Measurements from ENCODE around the gene MLXIPL.

MLXIPL gene

DNA sequence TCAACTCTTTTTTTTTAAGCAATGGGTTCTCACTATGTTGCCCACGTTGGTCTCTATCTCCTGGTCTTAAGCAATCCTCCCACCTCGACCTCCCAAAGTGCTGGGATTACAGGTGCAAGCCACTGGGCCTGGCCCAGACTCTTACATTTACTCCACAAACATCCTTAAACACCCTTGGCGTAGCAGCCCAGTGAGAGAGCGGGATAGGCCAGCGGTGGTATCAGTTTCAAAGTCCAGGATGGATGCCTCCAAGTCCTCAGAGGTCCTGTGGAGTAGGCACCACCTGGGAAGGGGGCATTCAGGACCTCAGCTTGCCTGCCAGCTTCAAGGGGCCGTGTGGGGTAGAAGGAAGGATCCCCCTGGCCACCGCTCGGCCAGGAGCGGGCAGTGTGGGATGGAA lies 25.3 kb upstream of the MLXIPL start:
- no peak for DNase-seq (ENCODE audit: low read depth)
- TF ChIP-seq, protein P1, sequence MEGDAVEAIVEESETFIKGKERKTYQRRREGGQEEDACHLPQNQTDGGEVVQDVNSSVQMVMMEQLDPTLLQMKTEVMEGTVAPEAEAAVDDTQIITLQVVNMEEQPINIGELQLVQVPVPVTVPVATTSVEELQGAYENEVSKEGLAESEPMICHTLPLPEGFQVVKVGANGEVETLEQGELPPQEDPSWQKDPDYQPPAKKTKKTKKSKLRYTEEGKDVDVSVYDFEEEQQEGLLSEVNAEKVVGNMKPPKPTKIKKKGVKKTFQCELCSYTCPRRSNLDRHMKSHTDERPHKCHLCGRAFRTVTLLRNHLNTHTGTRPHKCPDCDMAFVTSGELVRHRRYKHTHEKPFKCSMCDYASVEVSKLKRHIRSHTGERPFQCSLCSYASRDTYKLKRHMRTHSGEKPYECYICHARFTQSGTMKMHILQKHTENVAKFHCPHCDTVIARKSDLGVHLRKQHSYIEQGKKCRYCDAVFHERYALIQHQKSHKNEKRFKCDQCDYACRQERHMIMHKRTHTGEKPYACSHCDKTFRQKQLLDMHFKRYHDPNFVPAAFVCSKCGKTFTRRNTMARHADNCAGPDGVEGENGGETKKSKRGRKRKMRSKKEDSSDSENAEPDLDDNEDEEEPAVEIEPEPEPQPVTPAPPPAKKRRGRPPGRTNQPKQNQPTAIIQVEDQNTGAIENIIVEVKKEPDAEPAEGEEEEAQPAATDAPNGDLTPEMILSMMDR (conservative IDR thresholded peaks at IDR 0.05; ENCODE audit: low read depth, low read length) = no peak
- no peak overlapping the region for H3K4me3 ChIP-seq (ENCODE audit: low read length)

DNA sequence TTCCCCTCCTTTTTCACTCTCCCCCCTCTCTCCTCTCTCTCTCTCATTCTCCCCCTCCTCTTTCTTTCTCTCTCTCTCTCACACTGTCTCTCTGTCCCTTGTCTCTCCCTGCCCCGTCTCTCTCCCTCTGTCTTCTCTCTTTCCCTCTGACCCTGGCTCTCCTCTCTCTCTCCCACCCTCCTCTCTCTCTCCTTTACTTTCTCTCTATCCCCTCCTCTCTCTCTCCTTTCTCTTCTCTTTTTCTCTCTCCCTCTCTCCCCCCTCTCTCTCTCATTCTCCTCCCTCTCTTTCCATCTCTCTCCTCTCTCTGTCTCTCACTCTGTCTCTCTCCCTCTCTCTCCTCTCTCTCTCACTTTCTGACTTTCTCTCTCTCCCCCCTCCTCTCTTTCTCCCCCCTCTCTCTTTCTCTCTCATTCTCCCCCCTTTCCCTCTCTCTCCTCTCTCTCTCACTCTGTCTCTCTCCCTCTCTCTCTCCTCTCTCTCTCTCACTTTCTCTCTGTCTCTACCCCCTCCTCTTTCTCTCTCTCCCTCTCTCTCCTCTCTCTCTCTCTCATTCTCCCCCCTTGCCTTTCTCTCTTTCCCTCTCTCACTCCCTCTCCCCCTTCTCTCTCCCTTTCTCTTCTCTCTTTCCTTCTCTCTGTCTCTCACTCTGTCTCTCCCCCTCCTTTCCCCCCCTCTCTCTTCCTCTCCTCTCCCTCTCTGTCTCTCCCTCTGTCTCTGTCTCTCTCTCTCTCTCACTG lies 24.4 kb upstream of the MLXIPL start:
- TF ChIP-seq, protein P1 (conservative IDR thresholded peaks at IDR 0.05; ENCODE audit: low read depth, low read length) = no peak
- no peak overlapping the region for H3K4me3 ChIP-seq (ENCODE audit: low read length)
- no peak for DNase-seq (ENCODE audit: low read depth)

GRCh38 chr7:73647725-73648592 lies 23.6 kb upstream of the MLXIPL start:
- TF ChIP-seq, protein P1 (conservative IDR thresholded peaks at IDR 0.05; ENCODE audit: low read depth, low read length) = no peak
- no peak for DNase-seq (ENCODE audit: low read depth)

DNA sequence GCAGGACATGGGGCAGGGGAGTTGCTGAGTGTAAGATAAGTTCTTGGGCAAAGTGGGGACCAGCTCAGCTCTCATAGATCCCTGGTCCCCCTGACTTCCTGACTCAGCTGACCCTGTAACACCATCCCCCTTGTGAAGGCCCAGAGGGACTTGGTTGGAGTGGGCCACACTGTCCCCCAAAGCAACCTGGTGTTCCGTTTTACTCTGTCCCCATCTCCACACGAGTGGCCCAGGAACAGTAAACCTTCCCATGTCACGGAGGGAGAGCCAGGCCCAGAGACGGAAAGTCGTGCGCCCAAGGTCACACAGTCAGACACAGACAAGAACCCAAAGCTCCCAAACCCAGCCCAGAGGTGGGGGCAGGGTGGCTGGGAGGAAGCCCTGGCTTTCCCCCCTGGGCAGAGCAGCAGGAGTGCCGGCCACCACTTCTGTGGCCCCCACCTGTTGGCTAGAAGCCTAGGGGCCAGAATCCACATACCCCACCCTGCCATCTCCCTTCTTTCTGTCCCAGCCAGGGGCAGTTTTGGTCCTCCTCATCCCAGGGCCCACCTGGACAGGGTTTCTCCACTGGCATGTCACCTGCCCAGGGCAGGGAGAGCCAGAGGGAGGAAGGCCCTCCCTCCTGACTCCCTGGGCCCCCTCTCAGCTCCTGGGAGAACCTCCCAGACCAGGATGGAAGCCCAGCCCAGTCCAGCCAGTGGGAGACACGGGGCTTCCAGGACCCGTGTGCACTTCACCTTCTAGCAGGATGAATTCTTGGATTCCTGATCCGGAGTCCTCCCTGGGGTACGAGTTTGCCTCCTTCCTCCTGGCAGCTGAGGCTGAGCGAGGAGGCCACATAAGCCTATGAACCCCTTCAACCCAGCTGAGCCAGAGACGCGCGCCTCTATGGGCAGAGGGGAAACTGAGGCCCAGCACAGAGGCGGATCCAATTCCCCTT lies 22.7 kb upstream of the MLXIPL start:
- TF ChIP-seq, protein P1 (conservative IDR thresholded peaks at IDR 0.05; ENCODE audit: low read depth, low read length) = no peak
- H3K4me3 ChIP-seq (ENCODE audit: low read length) = no peak overlapping the region
- DNase-seq (ENCODE audit: low read depth) = no peak

More at GRCh38 chr7:73647725-73648592, 23.6 kb upstream of the MLXIPL start:
- H3K4me3 ChIP-seq (ENCODE audit: low read length) = peak overlapping the region; percentile 22

DNA sequence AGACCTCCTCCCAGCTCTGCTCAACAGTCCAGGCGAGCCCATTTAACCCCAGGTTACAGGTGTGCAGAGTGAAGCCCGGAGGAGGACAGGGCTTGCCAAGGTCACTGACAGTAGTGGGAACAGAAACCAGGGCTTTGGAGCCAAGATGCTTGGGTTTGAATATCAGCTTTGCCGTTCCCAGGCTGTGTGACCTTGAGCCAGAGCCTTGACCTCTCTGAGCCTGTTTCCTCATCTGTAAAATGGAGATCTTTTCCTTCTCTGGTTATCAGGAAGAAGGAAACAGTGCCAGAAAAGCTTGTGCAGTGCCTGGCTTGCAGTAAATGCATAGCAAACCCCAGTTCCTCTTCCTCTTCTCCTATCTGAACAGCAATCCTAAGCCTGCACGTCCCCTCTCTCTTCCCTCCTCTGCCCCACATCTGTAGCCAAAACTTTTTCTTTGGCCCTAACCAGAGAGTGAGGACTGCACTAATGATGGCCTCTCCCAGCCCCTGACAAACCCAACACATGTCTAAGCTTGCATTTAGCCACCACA lies 21.4 kb upstream of the MLXIPL start:
- no peak overlapping the region for H3K4me3 ChIP-seq (ENCODE audit: low read length)
- TF ChIP-seq, protein P1 (conservative IDR thresholded peaks at IDR 0.05; ENCODE audit: low read depth, low read length) = no peak
- no peak for DNase-seq (ENCODE audit: low read depth)

DNA sequence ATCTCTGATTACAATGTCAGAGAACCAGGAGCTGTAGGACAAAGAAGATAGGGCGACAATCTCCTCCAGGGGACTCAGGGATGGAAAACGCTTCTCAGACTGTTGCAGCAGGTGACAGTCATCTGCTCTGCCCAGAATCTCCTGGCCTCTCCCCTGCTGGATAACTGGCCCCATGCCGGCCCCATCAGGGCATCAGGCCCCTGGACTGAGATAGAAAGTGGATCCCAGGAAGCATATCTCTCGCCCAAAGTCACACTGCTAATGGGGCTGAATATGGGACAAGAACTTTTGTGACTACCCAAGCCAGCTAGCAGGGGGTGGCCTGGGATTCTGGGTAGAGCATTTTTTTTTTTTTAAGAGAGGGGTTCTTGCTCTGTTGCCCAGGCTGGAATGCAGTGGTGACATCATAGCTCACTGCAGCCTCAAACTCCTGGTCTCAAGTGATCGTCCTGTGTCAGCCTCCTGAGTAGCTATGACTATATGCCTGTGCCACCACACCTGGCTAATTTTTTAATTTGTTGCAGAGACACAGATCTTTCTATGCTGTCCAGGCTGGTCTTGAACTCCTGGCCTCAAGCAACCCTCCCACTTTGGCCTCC lies 20.5 kb upstream of the MLXIPL start:
- DNase-seq (ENCODE audit: low read depth) = no peak
- H3K4me3 ChIP-seq (ENCODE audit: low read length) = no peak overlapping the region
- TF ChIP-seq, protein P1 (conservative IDR thresholded peaks at IDR 0.05; ENCODE audit: low read depth, low read length) = no peak

Data from retinal pigment epithelial cell (primary cell).